Measurements from ENCODE around the gene PSMC3. TPM values are rescaled to one million over a fixed set of nuclear protein-coding genes. Genes with fewer than 3 reads are reported as not detected.

The PSMC3 gene
- total RNA-seq, 1 experiment from 2014 or later, result 181 TPM

GRCh38 chr11:47461876-47462275 is 35.6 kb upstream of the PSMC3 start:
- Histone ChIP-seq H3K36me3 (ENCODE audit: control insufficient read depth, insufficient read depth, low read length) (no peaks in the 10 kb centered on the region), H3K9me3 (ENCODE audit: control insufficient read depth, insufficient read depth, low read depth, low read length) (no peaks in the 10 kb centered on the region), H3K4me1 (ENCODE audit: control insufficient read depth, insufficient read depth, low read length) (peaks cover 12% of the 10 kb centered on the region), H3K4me3 (ENCODE audit: low read depth in 2 of 2, low read length in 2 of 2) (no peak overlapping the region), H3K27ac (ENCODE audit: low read length) (no peak overlapping the region), H3K27me3 (ENCODE audit: control insufficient read depth, insufficient read depth, low read length) (no peaks in the 10 kb centered on the region)
- DNase-seq (ENCODE audit: low read depth, low spot score) (no peak), ATAC-seq (no peak)
- in situ Hi-C loops (cut with HindIII; ENCODE audit: low pct_unique_long_range_greater_than_20kb, low sequenced_read_pairs) (no loop called here), intact Hi-C loops (cut with micrococcal nuclease; ENCODE audit: unreplicated experiment) (no loop called here)
- POLR2A ChIA-PET, result no interaction called here
- BruUV-seq (replicated peaks), result no TSS peak
- CTCF ChIA-PET, result no interaction called here
- TF ChIP-seq CTCF (IDR thresholded peaks at IDR 0.05), result no peak
- no peak for TF ChIP-seq TCF7L2 (IDR thresholded peaks at IDR 0.05; ENCODE audit: low read depth, low read length)
- TF ChIP-seq REST (IDR thresholded peaks at IDR 0.05; ENCODE audit: insufficient read depth in 1 of 2, low read depth in 2 of 2, low read length in 1 of 2), result no peak
- TF ChIP-seq POLR2AphosphoS5 (IDR thresholded peaks at IDR 0.05; ENCODE audit: low read depth, low read length), result no peak
- TF ChIP-seq SIN3A (IDR thresholded peaks at IDR 0.05; ENCODE audit: borderline replicate concordance, insufficient read depth, low read depth, low read length), result no peak

DNA sequence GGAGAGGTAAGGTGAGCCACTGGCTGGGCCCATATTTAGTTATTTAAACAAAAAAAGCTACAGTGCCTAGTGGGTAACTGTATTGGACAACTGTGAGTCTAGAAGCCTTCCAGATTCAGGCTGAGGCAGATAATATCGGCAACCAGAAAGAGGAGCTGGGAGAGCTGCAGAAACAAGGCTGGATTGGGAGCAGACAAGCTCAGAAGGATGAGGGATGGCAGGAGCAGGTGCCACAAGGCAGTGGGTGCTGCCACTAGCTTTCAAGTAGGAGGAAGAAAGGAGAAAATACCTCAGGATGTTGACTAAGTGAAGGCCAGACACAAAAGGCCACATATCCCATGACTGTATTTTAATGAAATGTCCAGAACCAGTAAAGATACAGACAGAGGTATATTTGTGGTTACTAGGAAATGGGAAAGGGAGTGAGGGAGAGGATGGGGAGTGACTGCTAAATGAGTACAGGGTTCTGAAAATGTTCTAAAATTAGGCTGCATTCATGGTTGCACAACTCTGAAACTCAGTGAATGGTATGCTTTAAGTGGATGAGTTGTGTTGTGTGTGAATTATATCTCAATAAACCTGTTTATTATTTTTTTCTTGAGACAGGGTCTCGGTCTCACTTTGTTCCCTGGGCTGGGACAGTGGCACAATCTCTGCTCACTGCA is 34.5 kb upstream of the PSMC3 start:
- BruUV-seq (replicated peaks), result TSS peak; percentile 44
- TF ChIP-seq SIN3A (IDR thresholded peaks at IDR 0.05; ENCODE audit: borderline replicate concordance, insufficient read depth, low read depth, low read length), result no peak
- no peak for TF ChIP-seq TCF7L2 (IDR thresholded peaks at IDR 0.05; ENCODE audit: low read depth, low read length)
- TF ChIP-seq CTCF (IDR thresholded peaks at IDR 0.05), result no peak
- TF ChIP-seq POLR2AphosphoS5 (IDR thresholded peaks at IDR 0.05; ENCODE audit: low read depth, low read length), result no peak
- no peak for TF ChIP-seq REST (IDR thresholded peaks at IDR 0.05; ENCODE audit: insufficient read depth in 1 of 2, low read depth in 2 of 2, low read length in 1 of 2)
- no peaks in the 10 kb centered on the region for H3K9me3 ChIP-seq (ENCODE audit: control insufficient read depth, insufficient read depth, low read depth, low read length)
- in situ Hi-C loops (cut with HindIII; ENCODE audit: low pct_unique_long_range_greater_than_20kb, low sequenced_read_pairs), result no loop called here
- no peak for ATAC-seq
- H3K4me1 ChIP-seq (ENCODE audit: control insufficient read depth, insufficient read depth, low read length), result peaks cover under 1% of the 10 kb centered on the region; the same call in 1 of the 2 replicates
- ChIA-PET POLR2A (no interaction called here), CTCF (no interaction called here)
- DNase-seq (ENCODE audit: low read depth, low spot score), result no peak
- intact Hi-C loops (cut with micrococcal nuclease; ENCODE audit: unreplicated experiment), result no loop called here
- H3K27me3 ChIP-seq (ENCODE audit: control insufficient read depth, insufficient read depth, low read length), result no peaks in the 10 kb centered on the region
- H3K4me3 ChIP-seq (ENCODE audit: low read depth in 2 of 2, low read length in 2 of 2), result no peak overlapping the region
- no peaks in the 10 kb centered on the region for H3K36me3 ChIP-seq (ENCODE audit: control insufficient read depth, insufficient read depth, low read length)
- no peak overlapping the region for H3K27ac ChIP-seq (ENCODE audit: low read length)
